Testis (tissue), 3 donors: ENCODE measurements around the gene NUDT3. TPM values are rescaled to one million over a fixed set of nuclear protein-coding genes. Genes with fewer than 3 reads are reported as not detected.
A peak's percentile ranks its signal among the peaks of the same experiment; 100 is the strongest.
"Not testable (repeated sequence)": the region's sequence is repeated elsewhere in the genome, so short reads cannot be mapped to it uniquely, and the experiment has no call there.

Experiments
- DNase-seq: peaks from one replicate; pipeline ENCODE4 v3.0.0-alpha.2; 2019
- H3K27ac ChIP-seq, 2 donors: fragments of 200-600 bp; sonication (generic); one replicate each; pipeline ENCODE4 v1.5.1; 2019
- H3K27me3 ChIP-seq: fragments of 200-600 bp; sonication (generic); one replicate; pipeline ENCODE4 v1.5.1; 2019
- H3K36me3 ChIP-seq: fragments of 200-600 bp; sonication (generic); one replicate; pipeline ENCODE4 v1.5.1; 2017; ENCODE audit warnings: low read depth; ENCODE audit errors: missing control alignments
- H3K4me1 ChIP-seq: fragments of 200-600 bp; sonication (generic); one replicate; pipeline ENCODE4 v1.5.1; 2019
- H3K4me3 ChIP-seq, 2 donors: fragments of 200-600 bp; sonication (generic); one replicate each; pipeline ENCODE4 v1.5.1; 2017 to 2019
- H3K9me3 ChIP-seq: fragments of 200-600 bp; sonication (generic); one replicate; pipeline ENCODE4 v1.5.1; 2017
- POLR2A ChIP-seq: fragments of 450-650 bp; IDR thresholded peaks from one replicate; pipeline ENCODE4 v1.6.1; 2017; ENCODE audit warnings: antibody characterized with exemption, mild to moderate bottlenecking, moderate library complexity
- WGBS, 2 donors: methylation state at CpG; one replicate each; pipeline ENCODE4 v1.1.5; 2018; 5-methylcytosine and 5-hydroxymethylcytosine counted together
- intact Hi-C: fragments of 100-400 bp; cut with DNase I; formaldehyde crosslinking; loops from one replicate; pipeline ENCODE4 v1.15.1; 2023; ENCODE audit warnings: low total_unique reads
- polyA plus RNA-seq: library from polyadenylated mRNA; stranded (reverse); fragments of 350-450 nt; fragmentation: Illumina TruSeq; extraction: RNeasy Lipid Tissue Mini Kit (QIAGEN cat#74804); gene quantifications from one replicate; pipeline ENCODE4 v1.2.3, GENCODE V29; 2014; ENCODE audit warnings: low read depth, low replicate concordance; ENCODE audit not compliant: insufficient read depth
- total RNA-seq, 2 donors: library from RNA; depleted of rRNA; stranded (reverse); fragments of >200 nt; gene quantifications; one replicate each; pipeline ENCODE4 v1.2.3, GENCODE V29; 2016
- TF ChIP-seq, protein P1 (sequence below), 3 experiments: fragments of 450-650 bp in 2 of 3; fragments of 200-600 bp in 1 of 3; sonication (generic) in 1 of 3; IDR thresholded peaks; one replicate each; pipeline ENCODE4 v1.5.1; 2016 to 2019; ENCODE audit warnings: antibody characterized with exemption in 3 of 3, mild to moderate bottlenecking in 2 of 3, moderate library complexity in 1 of 3

The NUDT3 gene
- total and polyA plus RNA-seq, 3 donors from 2014 or later: 18.7 to 28.3 (median 24.0) TPM

DNA sequence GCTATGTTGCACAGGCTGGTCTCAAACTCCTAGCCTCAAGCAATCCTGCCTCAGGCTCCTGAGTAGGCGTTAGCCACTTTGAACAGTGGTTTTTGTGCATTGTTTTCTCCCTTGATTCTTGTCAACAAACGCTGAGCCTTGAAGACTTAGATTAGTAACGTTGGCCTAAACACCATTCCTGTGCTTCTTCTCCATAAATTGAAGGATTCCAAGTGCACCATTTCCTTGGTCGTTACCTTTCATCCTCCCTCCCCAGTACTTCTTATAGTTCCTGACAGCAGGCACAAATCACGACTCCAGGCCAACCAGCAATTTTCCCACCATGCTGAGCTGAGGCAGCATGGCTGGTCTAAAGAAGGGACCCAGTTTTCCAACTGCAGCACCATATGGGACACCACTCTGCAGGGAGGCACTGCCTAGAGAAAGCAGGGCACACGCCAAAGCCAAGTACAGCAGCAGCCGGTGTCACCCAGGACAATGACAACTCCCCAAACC is 24.5 kb upstream of the NUDT3 start:
- no peaks in the 10 kb centered on the region for H3K9me3 ChIP-seq
- intact Hi-C loops: loop anchor here (10.0 kb wide), 2 partner anchors 172 to 222 kb away; partner anchors contain the start of gene SMIM29
- no peak overlapping the region for H3K27ac ChIP-seq
- no peaks in the 10 kb centered on the region for H3K36me3 ChIP-seq
- no peak for DNase-seq
- peaks cover 10% of the 10 kb centered on the region for H3K4me1 ChIP-seq
- H3K4me3 ChIP-seq: no peak overlapping the region
- TF ChIP-seq, protein P1, sequence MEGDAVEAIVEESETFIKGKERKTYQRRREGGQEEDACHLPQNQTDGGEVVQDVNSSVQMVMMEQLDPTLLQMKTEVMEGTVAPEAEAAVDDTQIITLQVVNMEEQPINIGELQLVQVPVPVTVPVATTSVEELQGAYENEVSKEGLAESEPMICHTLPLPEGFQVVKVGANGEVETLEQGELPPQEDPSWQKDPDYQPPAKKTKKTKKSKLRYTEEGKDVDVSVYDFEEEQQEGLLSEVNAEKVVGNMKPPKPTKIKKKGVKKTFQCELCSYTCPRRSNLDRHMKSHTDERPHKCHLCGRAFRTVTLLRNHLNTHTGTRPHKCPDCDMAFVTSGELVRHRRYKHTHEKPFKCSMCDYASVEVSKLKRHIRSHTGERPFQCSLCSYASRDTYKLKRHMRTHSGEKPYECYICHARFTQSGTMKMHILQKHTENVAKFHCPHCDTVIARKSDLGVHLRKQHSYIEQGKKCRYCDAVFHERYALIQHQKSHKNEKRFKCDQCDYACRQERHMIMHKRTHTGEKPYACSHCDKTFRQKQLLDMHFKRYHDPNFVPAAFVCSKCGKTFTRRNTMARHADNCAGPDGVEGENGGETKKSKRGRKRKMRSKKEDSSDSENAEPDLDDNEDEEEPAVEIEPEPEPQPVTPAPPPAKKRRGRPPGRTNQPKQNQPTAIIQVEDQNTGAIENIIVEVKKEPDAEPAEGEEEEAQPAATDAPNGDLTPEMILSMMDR (IDR thresholded peaks at IDR 0.05): no peak
- TF ChIP-seq POLR2A: no peak
- 66 to 69% methylated on average over 7 of the region's 7 CpGs for WGBS, 2 donors
- H3K27me3 ChIP-seq: no peaks in the 10 kb centered on the region

- Histone ChIP-seq H3K9me3 (no peaks in the 10 kb centered on the region), H3K4me1 (peaks cover 10% of the 10 kb centered on the region), H3K36me3 (no peaks in the 10 kb centered on the region), H3K27me3 (no peaks in the 10 kb centered on the region), H3K4me3 (no peak overlapping the region), H3K27ac (peak overlapping the region; percentile 49 to 85)
- DNase-seq: peak; percentile 81
- WGBS, 2 donors: 50 to 55% methylated on average over 11 of the region's 11 CpGs
- intact Hi-C loops: loop anchor here (10.0 kb wide), 2 partner anchors 170 to 220 kb away; partner anchors contain the start of gene SMIM29
- TF ChIP-seq POLR2A: no peak
- TF ChIP-seq, protein P1 (IDR thresholded peaks at IDR 0.05): peak; percentile 58 to 85 (median 84)
These were observed 22.8 kb upstream of the NUDT3 start for GRCh38 chr6:34414999-34415858.

GRCh38 chr6:34412643-34413214 is 20.3 kb upstream of the NUDT3 start:
- Histone ChIP-seq H3K27me3 (no peaks in the 10 kb centered on the region), H3K36me3 (no peaks in the 10 kb centered on the region), H3K4me1 (peaks cover 10% of the 10 kb centered on the region), H3K9me3 (no peaks in the 10 kb centered on the region), H3K4me3 (no peak overlapping the region), H3K27ac (no peak overlapping the region)
- no peak for DNase-seq
- intact Hi-C loops: loop anchor here (10.0 kb wide), 2 partner anchors 168 to 218 kb away; partner anchors contain the start of gene SMIM29
- TF ChIP-seq, protein P1 (IDR thresholded peaks at IDR 0.05): no peak
- TF ChIP-seq POLR2A: no peak
- 86 to 88% methylated on average over 5 of the region's 5 CpGs for WGBS, 2 donors

DNA sequence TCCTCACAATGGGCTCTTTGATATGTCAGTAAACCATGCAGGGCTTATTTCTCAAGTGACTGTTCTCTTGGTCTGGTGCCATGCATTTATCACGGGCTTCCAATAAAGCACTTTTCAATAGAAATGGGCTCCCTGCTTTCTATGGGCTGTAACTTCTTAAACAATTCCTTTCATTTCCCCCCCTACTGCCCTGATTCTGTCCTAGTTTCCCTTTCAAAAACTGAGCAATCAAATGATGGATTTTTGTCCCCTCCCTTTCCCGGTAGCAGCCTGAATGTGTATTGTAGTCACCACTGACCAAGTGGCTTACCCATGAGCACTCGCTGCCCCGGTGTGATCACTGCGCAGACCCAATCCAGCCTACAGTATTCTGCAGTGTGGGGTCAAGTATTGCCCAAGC is 19.5 kb upstream of the NUDT3 start:
- H3K27ac ChIP-seq: no peak overlapping the region
- intact Hi-C loops: loop anchor here (10.0 kb wide), 2 partner anchors 167 to 217 kb away; partner anchors contain the start of gene SMIM29

GRCh38 chr6:34407915-34408314 is 15.4 kb upstream of the NUDT3 start:
- H3K27ac ChIP-seq, intact Hi-C loops, H3K4me3 ChIP-seq, H3K4me1 ChIP-seq, H3K36me3 ChIP-seq, H3K9me3 ChIP-seq, DNase-seq, H3K27me3 ChIP-seq: not testable (repeated sequence)
- WGBS, 2 donors: 91 to 97% methylated on average over 1 of the region's 1 CpG

More for the DNA sequence above, 19.5 kb upstream of the NUDT3 start:
- H3K9me3 ChIP-seq: no peaks in the 10 kb centered on the region
- no peak overlapping the region for H3K4me3 ChIP-seq
- H3K36me3 ChIP-seq: no peaks in the 10 kb centered on the region
- H3K27me3 ChIP-seq: no peaks in the 10 kb centered on the region
- TF ChIP-seq, protein P1 (IDR thresholded peaks at IDR 0.05): no peak
- TF ChIP-seq POLR2A: no peak
- H3K4me1 ChIP-seq: peaks cover 10% of the 10 kb centered on the region
- DNase-seq: no peak
- 75 to 88% methylated on average over 5 of the region's 5 CpGs for WGBS, 2 donors
